Caco-2 (cell line): ENCODE data around the gene PSTPIP1. TPM values are rescaled to one million over a fixed set of nuclear protein-coding genes. Genes with fewer than 3 reads are reported as not detected.

Source experiments
- BruUV-seq: library from RNA; stranded (reverse); fragments of 400-500 nt; replicated peaks from 2 replicates; lab custom pipeline; 2021; lab: Mats Ljungman, UMichigan
- CTCF ChIA-PET: fragments of 300-600 bp; sonication (Branson Sonifier 250); formaldehyde crosslinking; loops from one replicate; lab custom pipeline; 2022; ENCODE audit warnings: antibody characterized with exemption; lab: Charles Lee
- POLR2A ChIA-PET: fragments of 300-600 bp; sonication (Branson Sonifier 250); formaldehyde crosslinking; loops from one replicate; lab custom pipeline; 2022; ENCODE audit warnings: antibody characterized with exemption; lab: Charles Lee
- DNase-seq, 2 experiments: peaks; one replicate each; pipeline versions ENCODE4 v3.0.0 to v3.0.0-alpha.2; 2020 to 2022
- H3K27me3 ChIP-seq: replicated peaks from 2 replicates; pipeline ENCODE4 v1.6.0; 2011; ENCODE audit warnings: low read length; ENCODE audit not compliant: control insufficient read depth, insufficient read depth
- H3K36me3 ChIP-seq: 2 replicates; pipeline ENCODE4 v1.5.1; 2011; ENCODE audit warnings: low read length; ENCODE audit not compliant: control insufficient read depth, insufficient read depth
- H3K4me1 ChIP-seq: fragments of 250-450 bp; sonication (Bioruptor Pico); 2 replicates; pipeline ENCODE4 v1.5.1; 2020; ENCODE audit warnings: mild to moderate bottlenecking
- H3K4me3 ChIP-seq: 2 replicates; pipeline ENCODE4 v1.5.1; 2011; ENCODE audit warnings: low read depth, mild to moderate bottlenecking, control low read depth, low read length
- H3K9me3 ChIP-seq: fragments of 250-450 bp; sonication (Bioruptor Pico); 2 replicates; pipeline ENCODE4 v1.5.1; 2020; ENCODE audit warnings: mild to moderate bottlenecking, moderate library complexity
- H3K27ac Mint-ChIP-seq: one replicate; pipeline ENCODE4 v1.8.0; 2022; ENCODE audit warnings: mixed read lengths; ENCODE audit not compliant: unreplicated experiment
- H3K27me3 Mint-ChIP-seq: one replicate; pipeline ENCODE4 v1.8.0; 2022; ENCODE audit warnings: mixed read lengths; ENCODE audit not compliant: insufficient read depth, unreplicated experiment
- H3K36me3 Mint-ChIP-seq: one replicate; pipeline ENCODE4 v1.8.0; 2022; ENCODE audit warnings: mild to moderate bottlenecking, mixed read lengths; ENCODE audit not compliant: insufficient read depth, unreplicated experiment
- H3K4me1 Mint-ChIP-seq: one replicate; pipeline ENCODE4 v1.8.0; 2022; ENCODE audit warnings: low read depth, mixed read lengths; ENCODE audit not compliant: unreplicated experiment
- H3K4me3 Mint-ChIP-seq: one replicate; pipeline ENCODE4 v1.8.0; 2022; ENCODE audit warnings: mild to moderate bottlenecking, moderate library complexity, mixed read lengths; ENCODE audit not compliant: unreplicated experiment
- H3K9me3 Mint-ChIP-seq: one replicate; pipeline ENCODE4 v1.8.0; 2022; ENCODE audit warnings: mixed read lengths; ENCODE audit not compliant: unreplicated experiment
- CTCF ChIP-seq, 2 experiments: fragments of 200-600 bp in 1 of 2; IDR thresholded peaks; 1 replicate in 1 of 2; 2 replicates in 1 of 2; pipeline versions ENCODE4 v1.5.1 to v1.8.0; 2011 to 2022; ENCODE audit warnings: antibody characterized with exemption in 1 of 2, control low read depth in 1 of 2, inconsistent platforms in 1 of 2, low read depth in 1 of 2, low read length in 1 of 2, mild to moderate bottlenecking in 1 of 2, moderate library complexity in 1 of 2; ENCODE audit not compliant: insufficient read depth in 1 of 2, severe bottlenecking in 1 of 2, unreplicated experiment in 1 of 2
- intact Hi-C: fragments of 100-400 bp; cut with micrococcal nuclease; formaldehyde crosslinking; loops from one replicate; pipeline ENCODE4 v1.10.0; 2022; ENCODE audit not compliant: unreplicated experiment
- total RNA-seq: library from RNA; stranded (reverse); gene quantifications from 2 replicates; pipeline ENCODE4 v1.2.3, GENCODE V29; 2022

Gene PSTPIP1
- total RNA-seq, 1 experiment from 2014 or later = not detected

- no peak for TF ChIP-seq CTCF (IDR thresholded peaks at IDR 0.05; ENCODE audit: insufficient read depth in 1 of 2, low read depth in 1 of 2, low read length in 1 of 2, severe bottlenecking in 1 of 2, unreplicated experiment in 1 of 2)
- no TSS peak for BruUV-seq
- Mint-ChIP-seq H3K4me3 (no peak overlapping the region), H3K9me3 (no peaks in the 10 kb centered on the region), H3K27ac (no peak overlapping the region), H3K4me1 (peaks cover 13% of the 10 kb centered on the region), H3K27me3 (no peaks in the 10 kb centered on the region), H3K36me3 (peaks cover 47% of the 10 kb centered on the region)
- intact Hi-C loops = no loop called here
- no peaks in the 10 kb centered on the region for H3K27me3 ChIP-seq
- peak in 1 of 2 experiments; percentile 26 for DNase-seq
- ChIA-PET POLR2A (interaction anchor here (0.7 kb wide), 1 partner anchor 40 kb away, joined by 3 read pairs; no protein-coding TSS in a partner anchor), CTCF (interaction anchor here (0.6 kb wide), 1 partner anchor 621 kb away, joined by 4 read pairs; no protein-coding TSS in a partner anchor)
- H3K4me3 ChIP-seq = no peak overlapping the region
- H3K4me1 ChIP-seq = no peaks in the 10 kb centered on the region
- no peaks in the 10 kb centered on the region for H3K9me3 ChIP-seq
- H3K36me3 ChIP-seq = no peaks in the 10 kb centered on the region
These were observed 36.0 kb downstream of the PSTPIP1 start for GRCh38 chr15:77030928-77031375.

GRCh38 chr15:77031376-77032050, 36.6 kb downstream of the PSTPIP1 start:
- peak in 1 of 2 experiments; percentile 26 for DNase-seq
- H3K4me3 ChIP-seq = no peak overlapping the region
- peaks cover 13% of the 10 kb centered on the region for H3K4me1 Mint-ChIP-seq
- no peak for TF ChIP-seq CTCF (IDR thresholded peaks at IDR 0.05; ENCODE audit: insufficient read depth in 1 of 2, low read depth in 1 of 2, low read length in 1 of 2, severe bottlenecking in 1 of 2, unreplicated experiment in 1 of 2)
- no peak overlapping the region for H3K27ac Mint-ChIP-seq
- H3K9me3 Mint-ChIP-seq = no peaks in the 10 kb centered on the region
- CTCF ChIA-PET = interaction anchor here (0.5 to 0.9 kb wide), 2 partner anchors 51 to 779 kb away, joined by 3 read pairs; no protein-coding TSS in a partner anchor
- H3K36me3 Mint-ChIP-seq = peaks cover 53% of the 10 kb centered on the region
- H3K27me3 Mint-ChIP-seq = no peaks in the 10 kb centered on the region
- no peaks in the 10 kb centered on the region for H3K9me3 ChIP-seq
- no peaks in the 10 kb centered on the region for H3K36me3 ChIP-seq
- BruUV-seq = no TSS peak
- intact Hi-C loops = no loop called here
- H3K4me3 Mint-ChIP-seq = no peak overlapping the region
- no peaks in the 10 kb centered on the region for H3K27me3 ChIP-seq
- no peaks in the 10 kb centered on the region for H3K4me1 ChIP-seq
- POLR2A ChIA-PET = interaction anchor here (0.7 kb wide), 1 partner anchor 40 kb away, joined by 3 read pairs; no protein-coding TSS in a partner anchor

DNA sequence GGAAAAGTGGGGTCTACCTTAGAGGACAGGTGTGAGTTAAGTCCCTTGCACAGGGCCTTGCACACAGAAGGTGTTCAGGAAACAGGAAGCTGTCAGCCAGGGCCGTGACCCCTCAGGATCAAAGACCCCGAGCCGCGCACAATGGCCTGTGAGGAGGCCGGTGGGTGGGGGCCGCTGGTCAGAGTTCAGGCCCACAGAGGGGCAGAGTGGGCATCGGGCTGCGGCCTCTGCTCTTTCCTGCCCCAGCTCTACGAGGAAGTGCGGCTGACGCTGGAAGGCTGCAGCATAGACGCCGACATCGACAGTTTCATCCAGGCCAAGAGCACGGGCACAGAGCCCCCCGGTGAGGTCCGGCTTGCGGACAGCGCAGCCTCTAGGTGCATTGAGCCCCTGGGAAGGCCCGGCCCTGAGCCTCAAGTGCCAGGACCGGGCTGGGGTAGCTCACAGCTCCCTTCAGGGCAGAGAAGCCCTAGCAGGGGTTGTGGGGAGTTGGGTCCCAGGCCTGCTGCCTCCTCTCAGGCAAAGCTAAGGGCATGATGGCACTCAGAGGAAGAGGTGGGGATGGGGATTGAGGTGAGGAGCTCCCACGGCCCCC, 37.2 kb downstream of the PSTPIP1 start:
- no peak for TF ChIP-seq CTCF (IDR thresholded peaks at IDR 0.05; ENCODE audit: insufficient read depth in 1 of 2, low read depth in 1 of 2, low read length in 1 of 2, severe bottlenecking in 1 of 2, unreplicated experiment in 1 of 2)
- intact Hi-C loops = no loop called here
- Histone ChIP-seq H3K4me3 (no peak overlapping the region), H3K9me3 (no peaks in the 10 kb centered on the region), H3K27me3 (no peaks in the 10 kb centered on the region), H3K4me1 (no peaks in the 10 kb centered on the region), H3K36me3 (no peaks in the 10 kb centered on the region)
- peak in 1 of 2 experiments; percentile 29 for DNase-seq
- peaks cover 13% of the 10 kb centered on the region for H3K4me1 Mint-ChIP-seq
- BruUV-seq = no TSS peak
- no peak overlapping the region for H3K27ac Mint-ChIP-seq
- no peak overlapping the region for H3K4me3 Mint-ChIP-seq
- POLR2A ChIA-PET = no interaction called here
- CTCF ChIA-PET = interaction anchor here (0.5 to 0.9 kb wide), 2 partner anchors 50 to 779 kb away, joined by 3 read pairs; no protein-coding TSS in a partner anchor
- H3K9me3 Mint-ChIP-seq = no peaks in the 10 kb centered on the region
- peaks cover 59% of the 10 kb centered on the region for H3K36me3 Mint-ChIP-seq
- H3K27me3 Mint-ChIP-seq = no peaks in the 10 kb centered on the region
